ENCODE measurements around the gene BABAM2. TPM values are rescaled to one million over a fixed set of nuclear protein-coding genes. Genes with fewer than 3 reads are reported as not detected.
A peak's percentile ranks its signal among the peaks of the same experiment; 100 is the strongest.

BABAM2 gene
- total and polyA plus RNA-seq, 4 donors = 9.9 to 17.0 (median 13.9) TPM

DNA sequence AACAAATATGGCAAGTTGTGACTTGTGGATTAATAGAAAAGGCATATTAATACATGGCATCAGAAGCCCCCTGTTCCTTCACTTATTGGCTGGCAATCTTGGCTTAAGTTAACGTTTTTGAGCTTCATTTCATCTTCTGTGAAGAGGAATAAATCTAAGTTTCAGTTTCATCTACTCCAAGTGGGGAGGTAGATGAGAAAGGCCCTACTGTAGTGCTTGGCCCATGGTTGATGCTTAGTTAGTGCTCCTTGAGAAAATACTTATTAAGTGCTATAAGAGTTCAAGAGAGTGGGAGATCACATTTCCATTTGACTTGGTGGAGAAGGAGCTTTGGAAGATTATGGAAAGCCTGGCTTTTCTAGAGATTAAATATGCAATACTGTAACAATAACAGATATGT, 244.3 kb downstream of the BABAM2 start:
- TF ChIP-seq GABPA (IDR thresholded peaks at IDR 0.05 in 1 of 2, conservative IDR thresholded peaks at IDR 0.05 in 1 of 2) (no peak), RAD21 (IDR thresholded peaks at IDR 0.05) (no peak), SP1 (IDR thresholded peaks at IDR 0.05) (no peak), FOXA1 (IDR thresholded peaks at IDR 0.05) (no peak), NR2F2 (IDR thresholded peaks at IDR 0.05) (no peak), EGR1 (IDR thresholded peaks at IDR 0.05; ENCODE audit: low read depth in 2 of 2) (no peak), RXRA (IDR thresholded peaks at IDR 0.05) (no peak)
- TF ChIP-seq, protein P1, sequence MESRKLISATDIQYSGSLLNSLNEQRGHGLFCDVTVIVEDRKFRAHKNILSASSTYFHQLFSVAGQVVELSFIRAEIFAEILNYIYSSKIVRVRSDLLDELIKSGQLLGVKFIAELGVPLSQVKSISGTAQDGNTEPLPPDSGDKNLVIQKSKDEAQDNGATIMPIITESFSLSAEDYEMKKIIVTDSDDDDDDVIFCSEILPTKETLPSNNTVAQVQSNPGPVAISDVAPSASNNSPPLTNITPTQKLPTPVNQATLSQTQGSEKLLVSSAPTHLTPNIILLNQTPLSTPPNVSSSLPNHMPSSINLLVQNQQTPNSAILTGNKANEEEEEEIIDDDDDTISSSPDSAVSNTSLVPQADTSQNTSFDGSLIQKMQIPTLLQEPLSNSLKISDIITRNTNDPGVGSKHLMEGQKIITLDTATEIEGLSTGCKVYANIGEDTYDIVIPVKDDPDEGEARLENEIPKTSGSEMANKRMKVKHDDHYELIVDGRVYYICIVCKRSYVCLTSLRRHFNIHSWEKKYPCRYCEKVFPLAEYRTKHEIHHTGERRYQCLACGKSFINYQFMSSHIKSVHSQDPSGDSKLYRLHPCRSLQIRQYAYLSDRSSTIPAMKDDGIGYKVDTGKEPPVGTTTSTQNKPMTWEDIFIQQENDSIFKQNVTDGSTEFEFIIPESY (IDR thresholded peaks at IDR 0.05) = no peak
- TF ChIP-seq, protein P2, sequence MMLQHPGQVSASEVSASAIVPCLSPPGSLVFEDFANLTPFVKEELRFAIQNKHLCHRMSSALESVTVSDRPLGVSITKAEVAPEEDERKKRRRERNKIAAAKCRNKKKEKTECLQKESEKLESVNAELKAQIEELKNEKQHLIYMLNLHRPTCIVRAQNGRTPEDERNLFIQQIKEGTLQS (IDR thresholded peaks at IDR 0.05) = no peak
- TF ChIP-seq, protein P3, sequence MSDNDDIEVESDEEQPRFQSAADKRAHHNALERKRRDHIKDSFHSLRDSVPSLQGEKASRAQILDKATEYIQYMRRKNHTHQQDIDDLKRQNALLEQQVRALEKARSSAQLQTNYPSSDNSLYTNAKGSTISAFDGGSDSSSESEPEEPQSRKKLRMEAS (IDR thresholded peaks at IDR 0.05) = no peak
- H3K9me3 ChIP-seq (ENCODE audit: control insufficient read depth in 4 of 4, low read length in 3 of 4) = no peaks in the 10 kb centered on the region
- peak overlapping the region in 1 of 2 donors; percentile 10 for H3K9ac ChIP-seq (ENCODE audit: low read depth in 1 of 2, low read length in 2 of 2)
- no peak for DNase-seq (ENCODE audit: low spot score)
- no peak overlapping the region for H3K4me3 ChIP-seq (ENCODE audit: low read depth in 1 of 3, low read length in 3 of 3)
- H3K27me3 ChIP-seq (ENCODE audit: control insufficient read depth in 4 of 4, insufficient read depth in 4 of 4, low read length in 3 of 4) = no peaks in the 10 kb centered on the region
- peak overlapping the region; percentile 68 to 82 for H3K27ac ChIP-seq (ENCODE audit: low read depth in 1 of 2, low read length in 2 of 2)
- 33% methylated on average over 1 of the region's 1 CpG for WGBS
- peaks cover 1 to 13% (median 8%) of the 10 kb centered on the region in 4 donors for H3K4me1 ChIP-seq (ENCODE audit: control insufficient read depth in 4 of 4, insufficient read depth in 4 of 4, low read length in 3 of 4)
- peaks cover 0 to 2% (median 0%) of the 10 kb centered on the region in 4 donors for H3K36me3 ChIP-seq (ENCODE audit: control insufficient read depth in 4 of 4, insufficient read depth in 3 of 4, low read depth in 1 of 4, low read length in 3 of 4)

DNA sequence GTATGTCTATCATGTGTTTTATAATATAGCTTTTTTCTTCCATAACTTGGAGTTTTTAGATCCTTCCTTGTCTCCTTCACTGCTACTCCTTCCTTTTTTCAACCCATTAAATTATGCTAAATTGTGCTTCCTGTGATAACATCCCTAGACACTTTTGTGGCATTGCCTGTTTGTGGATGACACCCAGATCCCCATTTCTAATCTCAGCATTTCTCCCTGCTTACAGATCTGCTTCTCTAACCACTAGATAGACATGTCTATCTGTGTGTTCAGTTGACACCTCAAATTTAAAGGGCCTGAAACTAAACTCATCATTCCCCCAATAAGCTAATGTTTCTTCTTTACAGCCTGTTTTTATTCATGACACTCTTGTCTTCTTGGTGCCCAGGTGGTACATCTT, 244.8 kb downstream of the BABAM2 start:
- H3K36me3 ChIP-seq (ENCODE audit: control insufficient read depth in 4 of 4, insufficient read depth in 3 of 4, low read depth in 1 of 4, low read length in 3 of 4) = peaks cover 0 to 2% (median 0%) of the 10 kb centered on the region in 4 donors
- peaks cover 1 to 13% (median 8%) of the 10 kb centered on the region in 4 donors for H3K4me1 ChIP-seq (ENCODE audit: control insufficient read depth in 4 of 4, insufficient read depth in 4 of 4, low read length in 3 of 4)
- no peak overlapping the region for H3K9ac ChIP-seq (ENCODE audit: low read depth in 1 of 2, low read length in 2 of 2)
- TF ChIP-seq GABPA (IDR thresholded peaks at IDR 0.05 in 1 of 2, conservative IDR thresholded peaks at IDR 0.05 in 1 of 2) = no peak
- TF ChIP-seq SP1 (IDR thresholded peaks at IDR 0.05) = no peak
- TF ChIP-seq, protein P1 (IDR thresholded peaks at IDR 0.05) = no peak
- TF ChIP-seq YY1 (IDR thresholded peaks at IDR 0.05) = no peak
- TF ChIP-seq FOXA2 (IDR thresholded peaks at IDR 0.05) = no peak
- TF ChIP-seq FOXA1 (IDR thresholded peaks at IDR 0.05) = no peak
- TF ChIP-seq, protein P2 (IDR thresholded peaks at IDR 0.05) = no peak
- TF ChIP-seq, protein P4, sequence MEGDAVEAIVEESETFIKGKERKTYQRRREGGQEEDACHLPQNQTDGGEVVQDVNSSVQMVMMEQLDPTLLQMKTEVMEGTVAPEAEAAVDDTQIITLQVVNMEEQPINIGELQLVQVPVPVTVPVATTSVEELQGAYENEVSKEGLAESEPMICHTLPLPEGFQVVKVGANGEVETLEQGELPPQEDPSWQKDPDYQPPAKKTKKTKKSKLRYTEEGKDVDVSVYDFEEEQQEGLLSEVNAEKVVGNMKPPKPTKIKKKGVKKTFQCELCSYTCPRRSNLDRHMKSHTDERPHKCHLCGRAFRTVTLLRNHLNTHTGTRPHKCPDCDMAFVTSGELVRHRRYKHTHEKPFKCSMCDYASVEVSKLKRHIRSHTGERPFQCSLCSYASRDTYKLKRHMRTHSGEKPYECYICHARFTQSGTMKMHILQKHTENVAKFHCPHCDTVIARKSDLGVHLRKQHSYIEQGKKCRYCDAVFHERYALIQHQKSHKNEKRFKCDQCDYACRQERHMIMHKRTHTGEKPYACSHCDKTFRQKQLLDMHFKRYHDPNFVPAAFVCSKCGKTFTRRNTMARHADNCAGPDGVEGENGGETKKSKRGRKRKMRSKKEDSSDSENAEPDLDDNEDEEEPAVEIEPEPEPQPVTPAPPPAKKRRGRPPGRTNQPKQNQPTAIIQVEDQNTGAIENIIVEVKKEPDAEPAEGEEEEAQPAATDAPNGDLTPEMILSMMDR (IDR thresholded peaks at IDR 0.05; ENCODE audit: low read depth, low read length, missing input control) = no peak
- TF ChIP-seq NR2F2 (IDR thresholded peaks at IDR 0.05) = no peak
- TF ChIP-seq, protein P5, sequence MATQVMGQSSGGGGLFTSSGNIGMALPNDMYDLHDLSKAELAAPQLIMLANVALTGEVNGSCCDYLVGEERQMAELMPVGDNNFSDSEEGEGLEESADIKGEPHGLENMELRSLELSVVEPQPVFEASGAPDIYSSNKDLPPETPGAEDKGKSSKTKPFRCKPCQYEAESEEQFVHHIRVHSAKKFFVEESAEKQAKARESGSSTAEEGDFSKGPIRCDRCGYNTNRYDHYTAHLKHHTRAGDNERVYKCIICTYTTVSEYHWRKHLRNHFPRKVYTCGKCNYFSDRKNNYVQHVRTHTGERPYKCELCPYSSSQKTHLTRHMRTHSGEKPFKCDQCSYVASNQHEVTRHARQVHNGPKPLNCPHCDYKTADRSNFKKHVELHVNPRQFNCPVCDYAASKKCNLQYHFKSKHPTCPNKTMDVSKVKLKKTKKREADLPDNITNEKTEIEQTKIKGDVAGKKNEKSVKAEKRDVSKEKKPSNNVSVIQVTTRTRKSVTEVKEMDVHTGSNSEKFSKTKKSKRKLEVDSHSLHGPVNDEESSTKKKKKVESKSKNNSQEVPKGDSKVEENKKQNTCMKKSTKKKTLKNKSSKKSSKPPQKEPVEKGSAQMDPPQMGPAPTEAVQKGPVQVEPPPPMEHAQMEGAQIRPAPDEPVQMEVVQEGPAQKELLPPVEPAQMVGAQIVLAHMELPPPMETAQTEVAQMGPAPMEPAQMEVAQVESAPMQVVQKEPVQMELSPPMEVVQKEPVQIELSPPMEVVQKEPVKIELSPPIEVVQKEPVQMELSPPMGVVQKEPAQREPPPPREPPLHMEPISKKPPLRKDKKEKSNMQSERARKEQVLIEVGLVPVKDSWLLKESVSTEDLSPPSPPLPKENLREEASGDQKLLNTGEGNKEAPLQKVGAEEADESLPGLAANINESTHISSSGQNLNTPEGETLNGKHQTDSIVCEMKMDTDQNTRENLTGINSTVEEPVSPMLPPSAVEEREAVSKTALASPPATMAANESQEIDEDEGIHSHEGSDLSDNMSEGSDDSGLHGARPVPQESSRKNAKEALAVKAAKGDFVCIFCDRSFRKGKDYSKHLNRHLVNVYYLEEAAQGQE (IDR thresholded peaks at IDR 0.05) = no peak
- TF ChIP-seq EGR1 (IDR thresholded peaks at IDR 0.05; ENCODE audit: low read depth in 2 of 2) = no peak
- no peak for TF ChIP-seq TAF1 (conservative IDR thresholded peaks at IDR 0.05)
- no peak for TF ChIP-seq HNF4A (conservative IDR thresholded peaks at IDR 0.05)
- no peak for TF ChIP-seq JUND (IDR thresholded peaks at IDR 0.05)
- TF ChIP-seq, protein P3 (IDR thresholded peaks at IDR 0.05) = no peak
- no peak for TF ChIP-seq RAD21 (IDR thresholded peaks at IDR 0.05)
- no peak for TF ChIP-seq RXRA (IDR thresholded peaks at IDR 0.05)
- DNase-seq (ENCODE audit: low spot score) = no peak
- no peaks in the 10 kb centered on the region for H3K27me3 ChIP-seq (ENCODE audit: control insufficient read depth in 4 of 4, insufficient read depth in 4 of 4, low read length in 3 of 4)
- H3K9me3 ChIP-seq (ENCODE audit: control insufficient read depth in 4 of 4, low read length in 3 of 4) = no peaks in the 10 kb centered on the region
- H3K27ac ChIP-seq (ENCODE audit: low read depth in 1 of 2, low read length in 2 of 2) = no peak overlapping the region
- H3K4me3 ChIP-seq (ENCODE audit: low read depth in 1 of 3, low read length in 3 of 3) = no peak overlapping the region

All from liver (tissue), 9 donors.